Mesendoderm (in vitro differentiated cells): ENCODE measurements around the gene ZNF140.

Source experiments
- DNase-seq: peaks from one replicate; pipeline ENCODE4 v3.0.0; 2013
- H2AK5ac ChIP-seq: 2 replicates; pipeline ENCODE4 v1.6.1; 2013; ENCODE audit warnings: low read length, inconsistent platforms
- H2BK120ac ChIP-seq: 2 replicates; pipeline ENCODE4 v1.6.1; 2013; ENCODE audit warnings: low read depth, mild to moderate bottlenecking, low read length, moderate library complexity, mixed read lengths
- H2BK15ac ChIP-seq: replicated peaks from 2 replicates; pipeline ENCODE4 v1.6.1; 2013; ENCODE audit warnings: low read depth, mild to moderate bottlenecking, moderate library complexity
- H2BK5ac ChIP-seq: 2 replicates; pipeline ENCODE4 v1.6.1; 2013; ENCODE audit warnings: low read length, inconsistent platforms
- H3K18ac ChIP-seq: 2 replicates; pipeline ENCODE4 v1.6.1; 2013; ENCODE audit warnings: mild to moderate bottlenecking, low read length, mixed read lengths
- H3K23ac ChIP-seq: one replicate; pipeline ENCODE4 v1.6.1; 2013; ENCODE audit warnings: low read length
- H3K27ac ChIP-seq: 2 replicates; pipeline ENCODE4 v1.5.1; 2013; ENCODE audit warnings: low read depth, mild to moderate bottlenecking, inconsistent platforms, low read length, moderate library complexity
- H3K27me3 ChIP-seq: 2 replicates; pipeline ENCODE4 v1.6.1; 2013; ENCODE audit warnings: low read length, control low read depth, mild to moderate bottlenecking, inconsistent platforms; ENCODE audit not compliant: insufficient read depth, poor library complexity
- H3K36me3 ChIP-seq: 2 replicates; pipeline ENCODE4 v1.6.1; 2013; ENCODE audit warnings: low read length, inconsistent platforms; ENCODE audit not compliant: control insufficient read depth, insufficient read depth
- H3K4ac ChIP-seq: one replicate; pipeline ENCODE4 v1.6.1; 2013; ENCODE audit warnings: low read depth, mild to moderate bottlenecking, low read length, moderate library complexity
- H3K4me1 ChIP-seq: 2 replicates; pipeline ENCODE4 v1.6.1; 2013; ENCODE audit warnings: low read depth, low read length, inconsistent platforms; ENCODE audit not compliant: control insufficient read depth
- H3K4me2 ChIP-seq: 2 replicates; pipeline ENCODE4 v1.6.1; 2013; ENCODE audit warnings: low read length
- H3K4me3 ChIP-seq: 2 replicates; pipeline ENCODE4 v1.5.1; 2013; ENCODE audit warnings: mild to moderate bottlenecking, low read length
- H3K56ac ChIP-seq: one replicate; pipeline ENCODE4 v1.6.1; 2013; ENCODE audit warnings: low read length
- H3K79me1 ChIP-seq: 2 replicates; pipeline ENCODE4 v1.6.1; 2013; ENCODE audit warnings: low read length, inconsistent platforms
- H3K79me2 ChIP-seq: 2 replicates; pipeline ENCODE4 v1.6.1; 2013; ENCODE audit warnings: mild to moderate bottlenecking, low read length; ENCODE audit not compliant: control insufficient read depth, insufficient read depth
- H3K9ac ChIP-seq: 2 replicates; pipeline ENCODE4 v1.6.1; 2013; ENCODE audit warnings: low read length, inconsistent platforms
- H4K5ac ChIP-seq: one replicate; pipeline ENCODE4 v1.6.1; 2013; ENCODE audit warnings: low read length
- H4K8ac ChIP-seq: one replicate; pipeline ENCODE4 v1.6.1; 2013; ENCODE audit warnings: low read depth, mild to moderate bottlenecking, control low read depth, low read length, moderate library complexity
- WGBS: extraction: QIAGEN DNeasy Blood & Tissue Kit; methylation state at CpG from one replicate; pipeline ENCODE4 v1.1.7; 2013; ENCODE audit warnings: low lambda C conversion rate, missing lambda C conversion rate; ENCODE audit not compliant: insufficient coverage; ENCODE audit errors: extremely low coverage; 5-methylcytosine and 5-hydroxymethylcytosine counted together

The ZNF140 gene

DNA sequence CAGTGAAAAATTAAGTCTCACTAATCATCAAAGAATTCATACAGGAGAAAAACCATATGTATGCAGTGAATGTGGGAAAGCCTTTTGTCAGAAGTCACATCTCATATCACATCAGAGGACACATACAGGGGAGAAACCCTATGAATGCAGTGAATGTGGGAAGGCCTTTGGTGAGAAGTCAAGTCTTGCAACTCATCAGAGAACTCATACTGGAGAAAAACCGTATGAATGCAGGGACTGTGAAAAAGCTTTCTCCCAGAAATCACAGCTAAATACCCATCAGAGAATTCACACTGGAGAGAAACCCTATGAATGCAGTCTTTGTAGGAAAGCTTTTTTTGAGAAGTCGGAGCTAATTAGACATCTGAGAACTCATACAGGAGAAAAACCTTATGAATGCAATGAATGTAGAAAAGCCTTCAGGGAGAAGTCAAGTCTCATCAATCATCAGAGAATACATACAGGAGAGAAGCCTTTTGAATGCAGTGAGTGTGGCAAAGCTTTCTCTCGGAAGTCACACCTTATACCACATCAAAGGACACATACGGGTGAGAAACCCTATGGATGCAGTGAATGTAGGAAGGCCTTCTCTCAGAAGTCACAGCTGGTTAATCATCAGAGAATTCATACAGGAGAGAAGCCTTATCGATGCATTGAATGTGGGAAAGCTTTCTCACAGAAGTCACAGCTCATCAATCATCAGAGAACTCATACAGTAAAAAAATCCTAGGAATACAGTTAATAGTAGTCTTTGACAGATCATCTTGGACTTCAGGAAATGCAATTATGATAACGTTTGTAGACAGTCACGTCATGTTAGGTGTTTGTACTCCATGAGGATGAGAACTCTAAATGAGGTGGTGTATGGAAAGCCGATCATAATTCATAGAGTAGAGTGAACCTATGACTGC is 22.3 kb upstream of the ZNF140 start:
- no CpG with 5 or more reads among the region's 8 CpGs for WGBS
- H3K4ac ChIP-seq, result no peak overlapping the region
- H3K79me2 ChIP-seq, result no peaks in the 10 kb centered on the region
- H3K18ac ChIP-seq, result no peak overlapping the region
- no peak overlapping the region for H2BK5ac ChIP-seq
- no peaks in the 10 kb centered on the region for H3K27me3 ChIP-seq
- no peak overlapping the region for H2AK5ac ChIP-seq
- H2BK120ac ChIP-seq, result no peak overlapping the region
- H3K79me1 ChIP-seq, result no peaks in the 10 kb centered on the region
- no peak overlapping the region for H2BK15ac ChIP-seq
- no peak overlapping the region for H3K9ac ChIP-seq
- H3K56ac ChIP-seq, result no peak overlapping the region
- no peaks in the 10 kb centered on the region for H3K4me1 ChIP-seq
- no peak overlapping the region for H3K27ac ChIP-seq
- no peak overlapping the region for H4K8ac ChIP-seq
- H3K36me3 ChIP-seq, result peaks cover 4% of the 10 kb centered on the region
- DNase-seq, result peak; percentile 39
- H3K23ac ChIP-seq, result no peak overlapping the region
- H3K4me3 ChIP-seq, result peak overlapping the region; percentile 7
- no peak overlapping the region for H3K4me2 ChIP-seq
- no peak overlapping the region for H4K5ac ChIP-seq

DNA sequence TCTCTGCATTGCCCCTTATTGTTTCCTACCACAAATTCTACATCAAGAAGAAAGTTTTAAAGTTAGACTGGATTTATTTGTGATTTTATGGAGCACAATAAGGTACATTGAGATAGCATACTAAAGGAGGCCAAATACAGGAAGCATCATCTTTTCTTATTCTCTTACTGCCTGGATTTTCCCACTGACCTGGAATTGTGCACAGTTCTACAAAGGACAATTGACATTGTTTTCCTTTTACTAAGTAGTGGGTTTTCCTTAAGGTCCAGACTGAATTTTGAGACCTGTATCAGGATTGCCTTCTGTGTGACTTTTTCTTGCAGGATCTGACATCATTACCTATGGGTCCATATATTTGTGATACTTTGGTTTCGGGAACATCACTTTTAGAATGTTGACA is 18.8 kb upstream of the ZNF140 start:
- WGBS, result no CpG with 5 or more reads among the region's 1 CpG

DNA sequence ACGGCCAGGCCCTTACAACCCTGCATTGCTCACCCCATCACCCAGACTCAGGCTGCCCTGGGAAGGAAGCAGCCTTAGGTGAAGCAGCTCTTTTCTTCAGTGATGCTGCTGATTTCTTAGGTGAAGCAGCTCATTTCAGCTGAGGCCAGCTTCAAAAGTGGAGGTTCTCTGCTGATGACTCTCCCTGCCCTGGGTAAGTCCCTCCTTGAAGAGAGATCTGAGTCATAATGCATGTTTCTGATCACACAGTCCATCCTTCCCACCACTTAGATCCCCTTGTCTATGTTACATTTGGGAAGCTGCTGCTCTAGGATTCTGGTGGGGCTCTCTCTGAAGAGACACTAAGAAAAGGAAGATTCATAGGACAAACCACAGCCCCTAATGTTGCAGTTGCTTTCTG is 17.2 kb upstream of the ZNF140 start:
- H3K4ac ChIP-seq, result no peak overlapping the region
- no peak overlapping the region for H3K27ac ChIP-seq
- no peak overlapping the region for H4K5ac ChIP-seq
- H3K27me3 ChIP-seq, result no peaks in the 10 kb centered on the region
- no peak overlapping the region for H3K56ac ChIP-seq
- no peaks in the 10 kb centered on the region for H3K79me1 ChIP-seq
- no peak overlapping the region for H2AK5ac ChIP-seq
- DNase-seq, result no peak
- H3K36me3 ChIP-seq, result no peaks in the 10 kb centered on the region
- no peak overlapping the region for H2BK5ac ChIP-seq
- H3K4me3 ChIP-seq, result peak overlapping the region; percentile 20
- no peaks in the 10 kb centered on the region for H3K79me2 ChIP-seq
- no peak overlapping the region for H3K23ac ChIP-seq
- no peak overlapping the region for H4K8ac ChIP-seq
- no peak overlapping the region for H3K18ac ChIP-seq
- H3K4me1 ChIP-seq, result no peaks in the 10 kb centered on the region
- no peak overlapping the region for H2BK120ac ChIP-seq
- WGBS, result no CpG with 5 or more reads among the region's 1 CpG
- no peak overlapping the region for H3K9ac ChIP-seq
- H3K4me2 ChIP-seq, result no peak overlapping the region
- no peak overlapping the region for H2BK15ac ChIP-seq

More for the DNA sequence above, 18.8 kb upstream of the ZNF140 start:
- H2AK5ac ChIP-seq, result no peak overlapping the region
- H3K9ac ChIP-seq, result no peak overlapping the region
- no peak overlapping the region for H3K27ac ChIP-seq
- H2BK120ac ChIP-seq, result no peak overlapping the region
- no peak overlapping the region for H3K4me2 ChIP-seq
- no peak for DNase-seq
- no peak overlapping the region for H2BK5ac ChIP-seq
- H3K18ac ChIP-seq, result no peak overlapping the region
- no peak overlapping the region for H3K4me3 ChIP-seq
- H3K79me1 ChIP-seq, result no peaks in the 10 kb centered on the region
- no peaks in the 10 kb centered on the region for H3K4me1 ChIP-seq
- no peaks in the 10 kb centered on the region for H3K79me2 ChIP-seq
- H4K5ac ChIP-seq, result no peak overlapping the region
- peaks cover 2% of the 10 kb centered on the region for H3K36me3 ChIP-seq
- H3K27me3 ChIP-seq, result no peaks in the 10 kb centered on the region
- H2BK15ac ChIP-seq, result no peak overlapping the region
- no peak overlapping the region for H3K23ac ChIP-seq
- no peak overlapping the region for H3K56ac ChIP-seq
- H3K4ac ChIP-seq, result no peak overlapping the region
- H4K8ac ChIP-seq, result no peak overlapping the region

DNA sequence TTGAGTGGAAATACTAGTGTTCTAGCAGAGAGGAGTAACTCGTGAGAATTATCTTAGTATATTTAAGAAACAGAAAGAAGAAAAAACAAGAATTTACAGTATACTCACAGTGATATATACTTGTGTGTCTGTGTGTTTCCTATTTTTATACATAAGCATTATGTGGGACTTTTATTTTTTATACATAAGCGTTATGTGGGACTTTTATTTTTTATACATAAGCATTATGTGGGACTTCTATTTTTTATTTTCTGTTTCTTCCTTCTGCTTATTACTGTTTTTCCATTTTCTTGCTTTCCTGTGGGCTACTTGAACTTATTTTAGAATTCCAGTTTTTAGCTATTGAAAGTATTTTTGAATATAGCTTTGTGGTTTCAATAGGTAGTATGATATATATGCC is 6.9 kb upstream of the ZNF140 start:
- Histone ChIP-seq H3K4me3 (no peak overlapping the region), H4K5ac (no peak overlapping the region), H3K4me2 (no peak overlapping the region), H3K79me2 (no peaks in the 10 kb centered on the region), H4K8ac (no peak overlapping the region), H3K9ac (no peak overlapping the region), H2BK5ac (no peak overlapping the region), H2BK15ac (no peak overlapping the region), H3K79me1 (no peaks in the 10 kb centered on the region), H3K18ac (no peak overlapping the region), H3K4ac (no peak overlapping the region), H2BK120ac (no peak overlapping the region), H3K36me3 (no peaks in the 10 kb centered on the region), H2AK5ac (no peak overlapping the region), H3K27me3 (no peaks in the 10 kb centered on the region), H3K4me1 (no peaks in the 10 kb centered on the region), H3K23ac (no peak overlapping the region), H3K56ac (no peak overlapping the region), H3K27ac (no peak overlapping the region)
- DNase-seq, result no peak
- no CpG with 5 or more reads among the region's 2 CpGs for WGBS

DNA sequence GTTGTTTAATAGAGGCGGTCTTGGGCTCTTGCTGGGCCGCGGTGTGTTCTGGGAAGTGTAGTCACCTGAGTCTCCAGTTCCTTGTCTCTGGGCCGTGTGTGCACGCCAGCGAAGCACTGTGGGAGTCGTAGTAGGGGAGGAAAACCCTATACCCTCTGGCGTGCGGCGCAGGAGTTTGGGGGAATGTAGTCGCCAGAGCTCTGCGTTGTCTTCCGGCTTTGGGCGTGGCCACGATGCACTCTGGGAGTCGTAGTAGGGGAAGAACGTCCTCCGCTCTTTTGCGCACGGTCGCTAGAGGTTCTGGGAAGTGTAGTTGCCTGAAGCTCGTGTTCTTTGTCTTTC is 726 bp upstream of the ZNF140 start:
- Histone ChIP-seq H4K8ac (no peak overlapping the region), H3K9ac (peak overlapping the region; percentile 66), H3K56ac (peak overlapping the region; percentile 88), H2BK120ac (no peak overlapping the region), H3K36me3 (peaks cover 3% of the 10 kb centered on the region), H3K4ac (no peak overlapping the region), H4K5ac (no peak overlapping the region), H3K4me3 (peak overlapping the region; percentile 53), H3K79me2 (peaks cover 8% of the 10 kb centered on the region), H3K4me1 (no peaks in the 10 kb centered on the region), H3K79me1 (peaks cover 6% of the 10 kb centered on the region), H2AK5ac (no peak overlapping the region), H2BK15ac (no peak overlapping the region), H3K4me2 (peak overlapping the region; percentile 37), H3K27me3 (no peaks in the 10 kb centered on the region), H3K27ac (peak overlapping the region; percentile 84), H3K18ac (no peak overlapping the region), H3K23ac (no peak overlapping the region), H2BK5ac (no peak overlapping the region)
- no CpG with 5 or more reads among the region's 22 CpGs for WGBS
- DNase-seq, result peak; percentile 100
